ENCODE results near the gene B3GAT1. TPM values are rescaled to one million over a fixed set of nuclear protein-coding genes. Genes with fewer than 3 reads are reported as not detected.

The B3GAT1 gene
- total RNA-seq, 1 donor from 2014 or later: 5.4 TPM

DNA sequence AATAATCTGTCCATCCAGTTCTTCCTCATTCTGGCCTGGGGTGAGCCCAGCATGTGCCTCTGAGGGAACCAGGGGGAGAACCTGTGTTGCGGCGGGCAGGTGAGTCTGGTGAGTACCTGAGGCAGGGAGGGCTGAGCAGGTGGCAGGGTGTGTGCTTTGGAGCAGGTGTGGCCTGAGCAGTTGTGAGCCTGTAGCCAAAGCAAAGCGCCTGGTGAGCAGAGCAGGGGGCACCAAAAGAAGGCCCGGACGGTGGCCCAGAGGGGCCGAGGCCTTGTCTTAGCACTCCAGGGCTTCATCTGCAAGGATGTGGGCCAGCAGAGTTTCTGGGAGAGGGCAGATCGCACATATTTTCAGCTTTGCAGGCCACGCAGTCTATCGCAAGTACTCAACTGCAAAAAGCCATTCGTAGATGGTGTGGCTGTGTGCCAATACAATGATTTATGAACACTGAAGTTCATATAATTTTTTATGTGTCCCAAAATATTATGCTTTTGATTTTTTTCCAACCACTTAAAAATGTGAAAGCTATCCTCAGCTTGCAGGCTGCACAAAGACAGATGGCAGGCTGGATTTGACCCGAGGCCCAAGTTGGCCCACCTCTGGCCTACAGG, 71.6 kb downstream of the B3GAT1 start:
- ATAC-seq (no peak), DNase-seq (ENCODE audit: low spot score) (no peak)

DNA sequence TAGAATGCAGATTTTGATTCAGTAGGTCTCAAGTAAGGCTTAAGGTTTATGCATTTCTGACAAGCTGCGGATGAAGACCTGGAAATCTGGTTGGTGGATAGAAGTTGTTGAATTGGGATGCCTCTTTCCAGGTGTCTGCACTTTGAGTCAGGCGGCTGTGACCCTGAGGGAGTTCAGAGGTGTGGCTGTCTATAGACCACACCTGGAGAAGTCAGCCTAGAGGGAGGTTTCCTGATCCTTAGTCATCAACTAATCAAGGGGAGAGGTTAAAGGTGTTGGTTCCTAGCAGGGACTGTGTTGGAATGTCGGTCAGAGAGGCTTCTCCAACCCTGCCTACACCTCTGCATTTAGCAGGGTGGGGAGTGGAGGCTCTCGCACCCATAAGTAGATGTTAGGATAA, 72.3 kb downstream of the B3GAT1 start:
- ATAC-seq (no peak), DNase-seq (ENCODE audit: low spot score) (no peak)

DNA sequence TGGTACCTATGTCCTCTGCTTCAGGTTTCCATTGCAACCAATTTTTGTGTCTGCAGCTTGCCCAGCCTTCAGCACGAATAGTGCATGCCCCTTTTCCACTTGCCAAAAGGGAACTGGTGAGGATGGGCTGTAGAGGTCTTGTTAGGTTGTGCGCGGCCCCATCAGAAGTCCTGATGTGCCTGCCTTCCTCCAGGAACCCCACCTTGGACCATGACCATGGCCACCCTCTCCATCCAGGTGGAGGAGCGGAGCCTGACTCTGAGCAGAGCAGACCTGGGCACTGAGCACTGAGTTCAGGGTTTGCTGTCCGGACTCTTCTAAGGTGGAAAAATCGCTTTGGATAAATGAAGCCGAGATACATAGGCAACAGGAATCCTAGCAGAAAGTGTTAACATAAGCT, 73.4 kb downstream of the B3GAT1 start:
- no peak for ATAC-seq
- DNase-seq (ENCODE audit: low spot score): no peak

DNA sequence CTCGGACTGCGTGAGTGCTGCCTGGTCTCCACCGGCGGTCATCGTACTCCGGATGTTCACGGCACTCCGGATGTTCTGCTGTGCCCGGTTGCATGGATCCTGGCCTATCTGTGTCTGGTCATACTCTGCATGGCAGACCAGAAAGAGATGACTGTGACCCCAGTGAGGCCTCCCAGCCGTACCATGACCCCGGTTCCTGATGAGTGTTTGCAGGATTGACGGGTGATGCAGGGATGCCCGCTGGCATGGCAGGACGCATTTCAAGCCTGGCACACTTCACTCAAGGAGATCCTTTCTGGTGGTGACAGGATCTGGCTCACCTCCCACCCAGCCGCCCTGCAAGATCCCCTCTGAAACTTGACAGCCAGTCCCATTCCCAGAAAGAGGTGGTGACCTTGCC, 74.0 kb downstream of the B3GAT1 start:
- ATAC-seq: no peak
- no peak for DNase-seq (ENCODE audit: low spot score)

DNA sequence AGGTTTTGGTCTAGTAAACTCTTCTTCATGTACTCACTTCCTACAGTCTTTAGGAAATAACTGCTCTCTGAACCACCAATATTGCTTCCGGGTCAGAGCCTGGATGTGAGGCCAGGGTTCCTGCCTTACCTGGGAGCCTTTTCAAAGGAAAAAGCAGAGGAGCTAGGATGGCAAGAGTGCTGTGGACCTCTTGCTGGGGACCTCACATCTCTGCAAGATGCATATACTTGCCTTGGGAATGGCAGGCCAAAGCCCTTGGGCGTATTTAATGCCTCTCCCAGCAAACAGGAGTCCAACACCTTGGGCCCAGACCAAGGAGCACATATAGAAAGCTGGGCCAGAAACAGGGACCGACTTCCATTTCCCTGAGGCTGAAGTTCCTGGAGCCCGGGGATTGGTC, 75.0 kb downstream of the B3GAT1 start:
- no peak for DNase-seq (ENCODE audit: low spot score)

DNA sequence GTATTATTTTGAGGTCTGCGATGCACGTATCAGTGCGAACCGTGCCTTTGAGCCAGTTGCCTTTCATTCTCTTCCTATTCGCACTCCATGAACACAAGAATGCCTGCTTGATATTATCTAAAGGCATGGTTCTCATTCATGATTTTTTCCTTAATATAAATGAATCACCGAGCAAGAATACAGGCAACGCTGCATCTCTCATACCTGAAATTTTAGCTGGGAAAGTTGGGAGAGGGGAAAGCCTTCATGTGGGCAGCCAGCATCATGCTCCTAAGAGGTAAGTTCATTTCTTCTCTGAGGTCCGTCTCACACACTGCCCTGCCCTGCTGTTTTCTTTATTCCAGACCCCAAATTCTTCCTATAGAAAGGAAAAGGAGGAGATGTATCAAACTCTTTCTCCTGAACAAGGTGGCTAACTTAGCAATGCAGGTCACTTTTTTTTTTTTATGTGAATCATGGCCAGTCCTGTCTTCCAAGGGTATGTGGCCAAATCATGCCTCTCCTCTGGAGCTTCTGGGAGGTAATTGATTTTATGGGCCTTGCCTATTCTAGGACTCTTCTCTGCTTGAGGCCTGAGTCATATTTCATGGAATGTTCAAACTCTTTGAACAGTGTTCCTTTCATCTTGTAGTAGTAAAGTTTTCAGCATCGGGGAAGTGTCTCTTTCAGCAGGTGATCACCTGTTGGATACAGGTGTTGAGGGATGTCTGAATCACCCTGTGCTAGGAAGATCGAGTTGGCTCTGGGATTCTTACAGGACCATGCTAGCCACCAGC, 77.1 kb downstream of the B3GAT1 start:
- ATAC-seq: no peak
- no peak for DNase-seq (ENCODE audit: low spot score)

More for the DNA sequence above, 75.0 kb downstream of the B3GAT1 start:
- ATAC-seq: no peak

DNA sequence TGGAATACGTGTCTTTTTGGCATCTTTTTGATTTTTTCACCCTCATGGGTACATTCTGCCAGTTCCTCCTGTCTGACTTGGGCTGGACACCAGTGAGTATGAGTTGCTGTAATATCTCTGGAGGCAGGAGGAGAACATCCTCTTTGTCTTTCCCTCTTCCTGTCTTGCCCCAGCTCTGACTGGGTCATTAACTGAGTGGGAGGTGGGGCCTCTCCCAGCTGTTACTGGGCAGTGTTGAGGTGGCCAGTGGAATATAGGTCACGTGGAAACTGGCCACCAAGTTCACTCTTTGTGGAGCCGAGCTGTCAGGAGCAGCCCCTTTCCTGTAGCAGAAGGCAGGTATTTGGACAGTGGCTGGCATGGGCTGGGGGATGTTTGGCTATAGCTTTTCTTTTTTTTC, 78.1 kb downstream of the B3GAT1 start:
- ATAC-seq (no peak), DNase-seq (ENCODE audit: low spot score) (no peak)

DNA sequence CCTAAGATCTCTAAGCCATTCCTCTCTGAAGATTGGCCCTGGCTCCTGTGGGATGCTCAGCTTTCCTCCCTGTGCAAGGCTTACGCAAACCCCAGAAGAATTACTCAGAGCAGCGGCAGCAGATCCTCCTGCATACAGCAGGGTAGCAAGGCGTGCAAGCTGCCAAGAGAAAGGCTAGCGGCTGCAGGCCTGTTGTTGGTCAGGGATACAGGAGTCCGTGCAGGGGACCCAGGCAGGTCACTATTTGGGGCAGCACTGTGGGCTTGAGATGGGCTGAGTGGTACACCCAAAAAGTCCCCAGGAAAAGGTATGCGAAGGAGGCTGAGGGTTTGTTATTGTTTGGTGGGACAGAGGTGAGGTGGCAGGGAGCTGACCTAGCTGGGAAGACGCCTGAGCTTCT, 78.7 kb downstream of the B3GAT1 start:
- ATAC-seq (no peak), DNase-seq (ENCODE audit: low spot score) (no peak)

DNA sequence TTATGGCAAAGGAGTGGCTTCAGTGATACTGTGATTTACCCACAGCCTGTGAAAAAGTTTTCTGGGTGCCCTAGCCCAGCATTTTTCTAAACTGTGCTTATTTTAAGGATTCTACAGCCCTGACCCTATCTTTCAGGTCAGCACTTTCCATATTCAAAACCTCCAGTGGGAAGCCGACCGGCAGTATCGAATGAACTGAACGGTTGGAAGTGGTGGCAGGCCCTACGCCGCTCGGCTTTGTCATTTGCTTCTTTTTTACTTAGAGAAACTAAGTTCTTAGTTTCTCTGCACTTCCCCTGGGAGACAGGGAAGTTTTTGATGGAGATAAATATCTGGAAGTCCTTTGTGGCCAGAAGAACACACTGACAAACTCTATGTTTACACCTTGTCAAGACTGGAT, 79.3 kb downstream of the B3GAT1 start:
- DNase-seq (ENCODE audit: low spot score) (no peak), ATAC-seq (no peak)

DNA sequence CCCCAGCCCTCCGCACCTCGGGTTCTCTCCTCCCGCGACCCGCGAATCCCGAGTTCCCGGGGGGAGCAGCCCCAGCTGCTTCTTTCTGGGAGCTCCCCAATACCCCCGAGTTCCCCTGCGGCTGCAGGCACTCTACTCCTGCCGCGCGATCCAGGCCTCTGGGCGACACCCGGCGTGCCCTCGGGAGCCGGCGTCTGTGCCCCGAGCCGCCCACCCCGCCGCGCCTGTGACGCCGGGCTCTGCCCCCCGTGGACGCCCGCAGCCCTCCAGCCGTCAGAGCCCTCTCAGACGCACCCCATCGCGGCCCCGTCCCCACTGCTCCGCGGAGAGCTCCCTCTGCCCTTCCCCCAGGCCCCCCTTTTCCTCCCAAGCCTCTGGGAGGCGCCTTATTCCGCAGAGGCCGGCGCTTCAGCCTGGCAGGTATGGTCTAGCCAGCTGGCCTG, 79.8 kb downstream of the B3GAT1 start:
- DNase-seq (ENCODE audit: low spot score): no peak
- ATAC-seq: peak; percentile 9

DNA sequence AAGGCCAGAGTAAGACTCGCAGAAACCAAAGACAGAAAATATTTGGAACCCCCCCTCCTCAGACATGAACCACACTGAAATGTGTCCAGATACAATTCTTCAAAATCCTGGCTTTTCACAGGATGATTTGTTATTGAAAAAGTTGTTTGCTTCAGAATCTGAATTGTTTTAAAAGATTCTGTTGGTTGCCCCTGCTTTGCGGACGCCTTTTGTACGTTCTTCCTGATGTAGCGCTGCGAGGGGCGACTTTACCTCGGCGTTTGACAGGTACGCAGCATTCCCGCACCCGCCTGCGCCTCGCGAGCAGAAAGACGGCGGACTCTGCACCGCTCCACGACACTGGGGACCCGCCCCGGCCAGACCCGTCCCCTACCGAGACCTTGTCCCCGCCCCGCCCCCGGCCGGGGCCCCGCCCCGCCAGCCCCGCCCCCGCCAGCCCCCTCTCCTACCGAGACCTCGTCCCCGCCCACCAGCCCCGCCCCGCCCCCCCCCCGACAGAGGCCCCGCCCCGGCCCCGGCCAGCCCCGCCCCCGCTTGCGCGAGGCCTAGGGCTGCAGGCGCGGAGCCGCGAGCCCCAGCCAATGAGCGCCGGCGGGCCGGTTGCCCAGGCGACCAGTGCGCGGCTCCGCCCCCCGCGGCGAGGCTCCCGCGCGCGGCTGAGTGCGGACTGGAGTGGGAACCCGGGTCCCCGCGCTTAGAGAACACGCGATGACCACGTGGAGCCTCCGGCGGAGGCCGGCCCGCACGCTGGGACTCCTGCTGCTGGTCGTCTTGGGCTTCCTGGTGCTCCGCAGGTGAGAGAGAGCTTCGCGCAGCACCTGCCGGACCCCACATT, 80.5 kb downstream of the B3GAT1 start, which contains the start of gene GLB1L2:
TSS of gene GLB1L2 (plus strand) at position 635 of the 835 bp plus-strand sequence. CDS start at position 709, 74 bp downstream.
- peak; percentile 92 for ATAC-seq
- peak; percentile 81 for DNase-seq (ENCODE audit: low spot score)

DNA sequence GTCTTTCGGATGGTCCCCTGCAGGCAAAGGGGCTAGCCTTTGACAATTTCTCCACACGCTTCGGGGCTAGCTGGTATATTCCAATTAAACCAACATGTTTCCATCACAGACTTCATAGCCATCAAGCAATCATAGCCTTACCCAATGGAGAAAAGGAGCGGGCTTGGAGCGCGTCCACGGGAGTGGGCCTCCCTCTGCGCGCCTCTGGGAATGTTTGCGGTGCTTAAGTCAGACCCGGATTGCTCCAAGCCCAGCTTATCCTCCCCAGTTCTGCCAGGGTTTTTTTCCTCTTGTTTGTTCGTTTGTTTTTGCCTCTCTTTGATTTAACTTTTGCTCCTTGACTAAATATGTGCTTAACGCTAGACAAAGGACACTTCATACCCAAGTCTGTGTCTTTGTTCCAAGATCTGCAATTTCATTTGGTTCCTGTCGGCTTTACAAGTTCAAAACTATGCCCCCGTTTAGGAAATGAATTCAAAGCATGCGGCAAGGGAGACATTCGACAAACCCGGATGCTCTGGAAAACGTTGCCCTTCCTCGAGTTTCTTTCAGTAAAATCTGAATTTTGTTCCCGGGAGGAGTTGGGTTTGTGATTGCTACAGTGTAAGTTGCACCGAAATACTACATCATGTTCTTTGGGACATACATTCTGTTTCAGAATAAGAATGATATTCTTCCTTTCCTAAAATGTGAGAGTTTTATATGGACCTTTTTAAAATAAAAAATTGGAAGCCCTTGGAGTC, 81.3 kb downstream of the B3GAT1 start:
- ATAC-seq: no peak
- no peak for DNase-seq (ENCODE audit: low spot score)

Other genes with a start within 250 kb of the B3GAT1 start
- 21.7 TPM for gene NCAPD3, start 188.3 kb downstream of the B3GAT1 start, total RNA-seq
- 36.4 TPM for gene VPS26B, start 187.6 kb downstream of the B3GAT1 start, total RNA-seq
- gene THYN1, start 158.9 kb downstream of the B3GAT1 start, total RNA-seq: 21.1 TPM
- gene ACAD8, start 158.7 kb downstream of the B3GAT1 start, total RNA-seq: 25.7 TPM
- 0.10 TPM for gene GLB1L3, start 135.9 kb downstream of the B3GAT1 start, total RNA-seq
- gene GLB1L2, start 80.3 kb downstream of the B3GAT1 start, total RNA-seq: 0.48 TPM